ENCODE results near the gene PROM2. TPM values are rescaled to one million over a fixed set of nuclear protein-coding genes. Genes with fewer than 3 reads are reported as not detected.

PROM2 gene
- total RNA-seq, 1 experiment from 2014 or later = 3.1 TPM

DNA sequence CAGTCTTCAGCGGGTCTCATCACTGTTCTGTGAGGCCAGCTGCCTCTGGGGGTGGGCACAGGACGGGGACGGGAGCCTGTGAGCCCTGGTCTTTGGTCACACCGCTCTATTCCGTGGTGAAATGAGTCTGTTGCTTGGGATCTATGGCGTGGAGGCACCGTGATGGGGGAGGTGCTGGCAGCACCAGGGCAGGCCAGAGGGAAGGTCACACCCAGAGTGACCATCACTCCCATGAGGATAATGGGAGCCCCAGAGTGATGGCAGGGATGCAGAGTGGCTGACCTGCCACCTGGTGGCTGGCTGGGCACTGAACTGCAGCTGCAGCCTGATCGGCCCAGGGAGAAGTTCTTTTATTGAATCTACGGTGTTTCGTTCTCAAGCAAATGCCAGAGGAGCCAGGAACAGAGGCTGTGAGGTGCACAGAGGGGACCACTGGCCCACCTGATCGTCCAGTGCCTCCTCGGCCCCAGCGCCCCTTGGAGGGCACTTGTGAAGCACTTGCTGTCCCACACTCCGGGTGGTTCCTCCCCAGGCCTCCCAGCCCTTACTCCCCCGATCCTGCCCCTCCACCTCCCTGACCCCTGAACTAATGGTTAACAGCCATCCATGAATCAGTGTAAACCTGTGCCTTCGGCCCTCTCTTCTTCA lies 40.8 kb downstream of the PROM2 start:
- Histone ChIP-seq H3K79me1 (ENCODE audit: insufficient read depth, low read depth, low read length, poor library complexity, severe bottlenecking) (no peaks in the 10 kb centered on the region), H4K91ac (ENCODE audit: insufficient read length, low read depth, low read length) (no peak overlapping the region), H2BK15ac (ENCODE audit: low read depth, low read length) (no peak overlapping the region), H2BK120ac (ENCODE audit: low read depth, low read length, poor library complexity, severe bottlenecking) (no peak overlapping the region), H3K4me1 (ENCODE audit: insufficient read depth, low read length) (no peaks in the 10 kb centered on the region), H2BK20ac (ENCODE audit: low read depth, low read length, poor library complexity, severe bottlenecking) (no peak overlapping the region), H3K4ac (ENCODE audit: low read depth, low read length) (no peak overlapping the region), H4K20me1 (ENCODE audit: control insufficient read depth, insufficient read depth, insufficient read length) (no peaks in the 10 kb centered on the region), H4K5ac (ENCODE audit: insufficient read length, low read depth, low read length) (no peak overlapping the region), H3K18ac (ENCODE audit: insufficient read length, low read depth, low read length) (no peak overlapping the region), H3K23ac (ENCODE audit: insufficient read length, low read depth, low read length) (no peak overlapping the region), H3K27me3 (ENCODE audit: insufficient read depth, low read length) (no peaks in the 10 kb centered on the region), H3K23me2 (ENCODE audit: insufficient read length, low read depth, low read length, poor library complexity, severe bottlenecking) (no peaks in the 10 kb centered on the region), H3T11ph (ENCODE audit: low read length) (no peak overlapping the region), H2AK5ac (ENCODE audit: insufficient read length, low read length) (no peak overlapping the region), H3K14ac (ENCODE audit: insufficient read depth, low read length) (no peak overlapping the region), H3K56ac (ENCODE audit: insufficient read length, low read depth, low read length) (no peak overlapping the region), H2BK5ac (ENCODE audit: insufficient read length, low read length) (no peak overlapping the region), H3K9me3 (ENCODE audit: control insufficient read depth, low read depth, low read length) (no peaks in the 10 kb centered on the region), H4K8ac (replicated peaks; ENCODE audit: insufficient read length, low read depth, low read length) (no peak overlapping the region), H2BK12ac (ENCODE audit: insufficient read length, low read depth, low read length) (no peak overlapping the region), H3K4me2 (ENCODE audit: insufficient read depth, insufficient read length, low read length) (no peak overlapping the region), H3K9ac (ENCODE audit: extremely low read depth, insufficient read length, low read length) (no peak overlapping the region), H3K27ac (ENCODE audit: insufficient read length, low read depth, low read length) (no peak overlapping the region), H3K79me2 (ENCODE audit: insufficient read depth, low read length) (no peaks in the 10 kb centered on the region), H2AFZ (ENCODE audit: low read length) (no peak overlapping the region)
- no CpG with 5 or more reads among the region's 16 CpGs for WGBS (ENCODE audit: extremely low coverage, insufficient read length, low lambda C conversion rate)
- Mint-ChIP-seq H3K27me3 (ENCODE audit: low read depth) (peaks cover 2% of the 10 kb centered on the region), H3K4me1 (peaks cover 16 to 21% of the 10 kb centered on the region in 2 experiments), H3K27ac (peak overlapping the region in 1 of 3 experiments; percentile 31; a peak in 2 of 7 replicates), H3K4me3 (no peak overlapping the region), H3K36me3 (ENCODE audit: insufficient read depth in 1 of 3, low read depth in 3 of 3) (no peaks in the 10 kb centered on the region; a peak in 1 of 7 replicates), H3K9me3 (peaks cover 0 to 2% of the 10 kb centered on the region in 2 experiments; a peak in 1 of 5 replicates)
- peak; percentile 80 for DNase-seq
- TF ChIP-seq, protein P1, sequence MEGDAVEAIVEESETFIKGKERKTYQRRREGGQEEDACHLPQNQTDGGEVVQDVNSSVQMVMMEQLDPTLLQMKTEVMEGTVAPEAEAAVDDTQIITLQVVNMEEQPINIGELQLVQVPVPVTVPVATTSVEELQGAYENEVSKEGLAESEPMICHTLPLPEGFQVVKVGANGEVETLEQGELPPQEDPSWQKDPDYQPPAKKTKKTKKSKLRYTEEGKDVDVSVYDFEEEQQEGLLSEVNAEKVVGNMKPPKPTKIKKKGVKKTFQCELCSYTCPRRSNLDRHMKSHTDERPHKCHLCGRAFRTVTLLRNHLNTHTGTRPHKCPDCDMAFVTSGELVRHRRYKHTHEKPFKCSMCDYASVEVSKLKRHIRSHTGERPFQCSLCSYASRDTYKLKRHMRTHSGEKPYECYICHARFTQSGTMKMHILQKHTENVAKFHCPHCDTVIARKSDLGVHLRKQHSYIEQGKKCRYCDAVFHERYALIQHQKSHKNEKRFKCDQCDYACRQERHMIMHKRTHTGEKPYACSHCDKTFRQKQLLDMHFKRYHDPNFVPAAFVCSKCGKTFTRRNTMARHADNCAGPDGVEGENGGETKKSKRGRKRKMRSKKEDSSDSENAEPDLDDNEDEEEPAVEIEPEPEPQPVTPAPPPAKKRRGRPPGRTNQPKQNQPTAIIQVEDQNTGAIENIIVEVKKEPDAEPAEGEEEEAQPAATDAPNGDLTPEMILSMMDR (conservative IDR thresholded peaks at IDR 0.05) = peak; percentile 85
